HG02970 (cell line): ENCODE results near the gene RPL22.
A peak's percentile ranks its signal among the peaks of the same experiment; 100 is the strongest.

ENCODE experiments used
- ATAC-seq: cut with Tn5 transposase; IDR thresholded peaks from one replicate; pipeline ENCODE4 v1.9.1; 2021; ENCODE audit warnings: mild to moderate bottlenecking, moderate library complexity, moderate number of reproducible peaks; ENCODE audit not compliant: unreplicated experiment, low FRiP score

The RPL22 gene

GRCh38 chr1:6206520-6206855 is 7.1 kb upstream of the RPL22 start:
- ATAC-seq = no peak

GRCh38 chr1:6205849-6206519 is 6.6 kb upstream of the RPL22 start, which contains the start of gene RNF207:
Gene RNF207 (plus strand): TSS chr1:6206119. CDS start chr1:6206536, 417 bp downstream.
- no peak for ATAC-seq

GRCh38 chr1:6202256-6202655 is 2.9 kb upstream of the RPL22 start:
- no peak for ATAC-seq

- no peak for ATAC-seq
These were observed 904 bp upstream of the RPL22 start for GRCh38 chr1:6200188-6200809.

GRCh38 chr1:6198646-6199297 is 623 bp downstream of the RPL22 start:
- ATAC-seq = peak; percentile 20

- no peak for ATAC-seq
These were observed 1.5 kb downstream of the RPL22 start for GRCh38 chr1:6197746-6198427.

- no peak for ATAC-seq
These were observed 7.4 kb downstream of the RPL22 start for GRCh38 chr1:6191968-6192367.

- no peak for ATAC-seq
These were observed 10.9 kb downstream of the RPL22 start for GRCh38 chr1:6188466-6188865.

- ATAC-seq = no peak
These were observed 13.6 kb downstream of the RPL22 start for GRCh38 chr1:6185635-6186382.

- no peak for ATAC-seq
These were observed 14.2 kb downstream of the RPL22 start for GRCh38 chr1:6185151-6185550.

- no peak for ATAC-seq
These were observed 15.2 kb downstream of the RPL22 start for GRCh38 chr1:6184083-6184783.

- no peak for ATAC-seq
These were observed 15.8 kb downstream of the RPL22 start for GRCh38 chr1:6183520-6183989.

- ATAC-seq = no peak
These were observed 18.0 kb downstream of the RPL22 start for GRCh38 chr1:6181347-6181770.

- no peak for ATAC-seq
These were observed 18.6 kb downstream of the RPL22 start for GRCh38 chr1:6180707-6181311.

- no peak for ATAC-seq
These were observed 19.1 kb downstream of the RPL22 start, which contains the start of gene CHD5 for GRCh38 chr1:6180268-6180706. Gene CHD5 (minus strand): TSS chr1:6180321. CDS start chr1:6180023, 298 bp downstream.

- ATAC-seq = no peak
These were observed 19.7 kb downstream of the RPL22 start for GRCh38 chr1:6179564-6180175.

- no peak for ATAC-seq
These were observed 20.4 kb downstream of the RPL22 start for GRCh38 chr1:6178751-6179563.
